Central memory CD4-positive, alpha-beta T cell (primary cell): Measurements from ENCODE around the gene ATP1A4.

Experiments used
- DNase-seq: peaks from one replicate; pipeline ENCODE4 v3.0.0; 2022

The ATP1A4 gene

DNA sequence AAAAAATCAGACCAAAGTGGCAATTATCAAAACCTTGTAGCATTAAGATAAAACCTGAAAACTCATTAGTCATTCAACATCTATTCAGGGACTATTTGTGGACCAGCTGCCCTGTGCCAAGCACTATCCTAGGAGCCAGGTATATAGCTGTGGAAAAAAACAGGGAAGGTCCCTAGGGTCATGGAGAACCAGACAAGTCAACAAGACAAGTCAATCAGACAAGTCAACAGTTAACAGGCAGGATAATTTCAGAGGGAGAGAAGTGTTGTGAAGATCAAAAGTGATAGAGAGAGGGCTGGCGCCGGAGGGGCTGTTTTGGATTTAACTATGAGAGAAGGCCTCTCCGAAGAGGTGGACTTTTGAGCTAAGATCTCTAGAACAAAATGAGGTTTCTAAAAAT is 3.3 kb upstream of the ATP1A4 start:
- DNase-seq, result no peak

DNA sequence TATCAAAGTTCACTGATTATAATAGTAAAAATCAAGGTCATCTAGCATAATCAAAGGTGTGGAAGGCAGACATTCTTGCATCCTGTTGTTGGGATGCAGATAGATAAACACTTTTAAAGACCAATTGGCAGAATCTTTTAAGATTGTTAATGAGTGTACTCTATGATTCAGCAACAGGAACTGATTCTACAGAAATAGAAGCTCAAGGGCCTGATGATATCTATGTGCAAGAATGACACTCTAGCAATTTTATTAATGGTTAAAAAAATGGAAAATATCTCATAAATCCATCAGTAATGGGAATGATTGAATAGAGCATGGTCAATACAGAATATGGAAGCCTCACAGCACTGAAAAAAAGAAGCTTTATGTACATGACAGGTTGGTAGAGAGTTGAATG is 2.2 kb upstream of the ATP1A4 start:
- no peak for DNase-seq

DNA sequence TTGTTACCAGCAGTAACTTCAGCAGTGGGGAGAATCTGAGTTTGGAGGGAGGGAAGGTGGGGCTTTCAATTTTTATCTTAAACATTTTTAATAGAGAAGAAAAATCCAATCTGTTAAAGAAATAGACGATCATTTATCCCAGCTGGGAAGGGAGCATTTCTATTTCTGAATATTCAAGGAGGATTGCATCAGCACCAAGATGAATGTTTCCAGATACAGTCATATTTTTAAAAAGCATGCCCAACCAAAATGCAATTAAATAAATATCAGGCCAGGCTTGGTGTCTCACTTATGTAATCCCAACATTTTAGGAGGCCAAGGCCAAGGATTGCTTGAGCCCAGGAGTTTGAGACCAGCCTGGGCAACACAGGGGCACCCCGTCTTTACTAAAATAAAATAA is 1.7 kb upstream of the ATP1A4 start:
- no peak for DNase-seq

DNA sequence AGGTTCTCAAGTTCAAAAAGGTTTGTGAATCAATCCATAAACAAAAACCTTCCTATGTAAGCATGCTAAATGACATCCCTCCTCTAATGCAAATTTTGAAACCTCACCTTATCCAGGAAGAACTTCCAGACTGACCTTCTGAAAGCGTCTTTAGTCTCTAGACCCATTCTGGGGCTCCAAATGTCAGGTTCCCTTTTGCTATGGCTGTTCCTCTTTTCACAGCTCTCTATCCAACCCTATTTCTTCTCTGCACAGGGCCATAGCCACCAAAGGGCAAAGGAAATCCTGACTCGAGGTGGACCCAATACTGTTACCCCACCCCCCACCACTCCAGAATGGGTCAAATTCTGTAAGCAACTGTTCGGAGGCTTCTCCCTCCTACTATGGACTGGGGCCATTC is 3.4 kb downstream of the ATP1A4 start:
- DNase-seq, result no peak

DNA sequence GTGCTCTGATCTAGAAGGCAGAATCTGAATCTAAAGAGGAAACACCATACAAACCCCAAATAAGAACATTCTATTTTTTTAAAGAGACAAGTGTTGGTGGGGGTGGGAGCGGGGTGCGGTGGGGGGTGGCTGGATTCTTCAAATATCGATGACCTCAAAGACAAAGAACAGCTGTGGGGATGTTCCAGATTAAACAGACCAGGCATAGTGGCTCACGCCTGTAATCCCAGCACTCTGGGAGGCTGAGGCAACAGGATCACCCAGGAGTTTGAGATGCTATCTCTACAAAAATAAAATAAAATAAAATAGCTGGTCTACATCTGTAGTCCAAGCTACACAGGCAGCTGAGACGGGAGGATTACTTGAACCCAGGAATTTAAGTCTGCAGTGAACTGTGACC is 5.0 kb downstream of the ATP1A4 start:
- no peak for DNase-seq

DNA sequence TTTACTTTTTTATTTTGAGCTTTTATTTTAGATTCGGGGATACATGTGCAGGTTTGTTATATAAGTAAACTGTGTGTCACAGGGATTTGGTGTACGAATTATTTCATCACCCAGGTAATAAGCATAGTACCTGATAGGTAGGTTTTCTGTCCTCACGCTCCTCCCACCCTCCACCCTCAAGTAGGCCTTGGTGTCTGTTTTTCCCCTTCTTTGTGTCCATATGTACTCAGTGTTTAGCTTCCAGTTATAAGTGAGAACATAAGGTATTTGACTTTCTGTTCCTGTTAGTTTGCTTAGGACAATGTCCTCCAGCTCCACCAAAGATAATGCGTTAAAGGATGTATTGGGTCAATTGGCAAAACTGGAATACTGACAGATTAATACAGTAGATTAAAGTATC is 5.8 kb downstream of the ATP1A4 start:
- no peak for DNase-seq

DNA sequence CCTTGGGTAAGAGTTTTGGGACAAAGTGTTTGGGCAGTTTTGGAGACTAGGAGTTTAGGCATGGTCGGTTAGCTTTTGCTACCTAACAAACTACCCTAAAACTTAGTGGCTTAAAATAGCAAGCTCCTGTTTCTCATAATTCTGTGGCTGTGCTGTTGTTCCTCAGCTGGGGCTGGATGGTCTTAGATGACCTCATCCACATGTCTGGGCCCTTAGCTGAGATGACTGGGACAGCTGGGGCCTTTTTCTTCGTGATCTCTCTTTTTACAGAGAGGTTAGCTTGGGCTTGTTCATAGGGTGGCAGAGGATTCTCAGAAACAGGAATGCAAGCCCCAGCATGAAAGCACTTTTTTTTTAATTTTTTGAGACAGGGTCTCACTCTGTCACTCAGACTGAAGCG is 6.6 kb downstream of the ATP1A4 start:
- DNase-seq, result no peak

DNA sequence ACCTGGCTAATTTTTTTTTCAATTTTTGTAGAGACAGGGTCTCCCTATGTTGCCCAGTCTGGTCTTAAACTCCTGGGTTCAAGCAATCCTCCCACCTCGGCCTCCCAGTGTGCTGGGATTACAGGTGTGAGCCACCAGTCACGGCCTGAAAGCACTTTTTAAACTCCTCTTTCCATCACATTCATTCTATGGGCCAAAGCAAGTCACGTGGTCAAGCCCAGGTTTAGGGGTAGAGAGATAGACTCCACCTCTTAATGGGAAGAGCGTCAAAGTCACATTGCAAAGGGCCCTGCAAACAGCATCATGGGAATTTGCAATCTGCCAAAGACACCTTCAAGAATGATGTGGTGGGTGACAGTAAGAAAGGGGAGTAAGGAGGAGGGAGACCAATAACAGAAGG is 7.1 kb downstream of the ATP1A4 start:
- DNase-seq, result no peak

DNA sequence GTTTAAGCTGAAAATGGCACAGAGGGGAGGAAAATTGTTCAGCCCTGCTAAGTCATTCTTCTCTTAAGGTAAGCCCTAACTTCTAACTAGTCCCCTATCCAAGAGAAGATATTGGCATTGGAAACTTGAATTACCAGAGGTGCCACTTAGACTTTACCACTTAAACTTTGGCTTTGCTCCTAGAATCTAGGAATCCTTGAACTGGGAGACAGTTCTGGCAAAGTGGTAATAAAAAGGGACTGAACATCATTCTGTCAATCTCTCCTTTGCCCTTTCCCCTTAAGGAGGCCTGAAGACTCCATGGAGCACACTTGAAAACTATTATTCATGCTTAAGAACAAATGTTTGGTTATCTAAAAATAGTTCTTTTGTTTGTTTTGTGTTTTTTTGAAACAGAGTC is 8.4 kb downstream of the ATP1A4 start:
- DNase-seq, result no peak

DNA sequence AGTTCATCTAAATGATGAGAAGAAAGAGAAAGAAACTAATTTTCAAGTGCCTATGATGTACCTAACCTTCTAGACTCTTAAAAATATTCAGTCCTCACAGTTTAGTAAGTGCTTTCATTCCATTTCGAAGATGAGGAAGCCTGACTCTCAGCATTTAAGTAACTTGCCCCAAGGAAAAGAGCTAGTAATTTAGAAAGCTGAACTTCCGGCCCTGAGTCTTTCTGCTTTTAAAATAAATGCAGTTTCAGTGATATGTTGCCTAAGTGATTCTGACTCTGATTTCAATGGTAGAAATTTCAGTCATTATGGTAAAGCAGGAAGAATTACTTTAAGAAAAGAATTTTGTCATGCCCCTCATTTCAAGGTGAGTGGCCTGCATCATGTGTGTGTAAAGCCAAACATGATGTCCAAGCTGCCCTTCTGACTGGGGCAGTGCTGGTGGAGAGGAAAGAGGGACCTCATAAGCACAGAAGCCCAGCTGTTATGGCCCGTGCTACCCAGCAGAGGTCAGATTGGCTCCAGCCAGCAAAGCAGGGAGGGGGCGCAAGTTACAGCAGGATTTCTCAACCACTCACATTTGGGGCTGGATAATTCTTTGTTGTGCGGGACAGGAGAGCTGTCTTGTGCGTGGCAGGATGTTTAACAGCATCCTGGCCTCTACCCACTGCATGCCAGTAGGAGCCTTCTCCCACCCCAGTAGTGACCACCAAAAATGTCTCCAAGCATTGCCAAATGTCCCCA is 10.7 kb downstream of the ATP1A4 start:
- no peak for DNase-seq

DNA sequence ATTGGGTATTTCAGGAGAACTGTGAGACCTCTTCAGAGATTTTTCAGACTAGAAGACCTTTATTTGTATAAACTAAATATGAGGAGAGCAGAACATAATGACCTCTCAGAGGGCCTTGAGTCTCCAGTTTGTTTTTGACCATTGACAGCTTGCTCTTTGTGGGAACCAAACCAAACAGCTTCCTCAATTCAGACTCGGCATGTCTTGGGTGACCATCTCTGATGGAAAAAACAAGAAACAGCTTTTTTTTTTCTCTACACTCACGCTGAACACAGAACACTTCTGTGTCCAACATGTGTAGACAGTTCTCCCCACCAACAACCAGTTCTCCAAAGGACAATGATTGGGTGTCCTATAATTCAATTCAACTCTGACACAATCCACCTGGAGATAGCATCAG is 11.5 kb downstream of the ATP1A4 start:
- DNase-seq, result no peak

DNA sequence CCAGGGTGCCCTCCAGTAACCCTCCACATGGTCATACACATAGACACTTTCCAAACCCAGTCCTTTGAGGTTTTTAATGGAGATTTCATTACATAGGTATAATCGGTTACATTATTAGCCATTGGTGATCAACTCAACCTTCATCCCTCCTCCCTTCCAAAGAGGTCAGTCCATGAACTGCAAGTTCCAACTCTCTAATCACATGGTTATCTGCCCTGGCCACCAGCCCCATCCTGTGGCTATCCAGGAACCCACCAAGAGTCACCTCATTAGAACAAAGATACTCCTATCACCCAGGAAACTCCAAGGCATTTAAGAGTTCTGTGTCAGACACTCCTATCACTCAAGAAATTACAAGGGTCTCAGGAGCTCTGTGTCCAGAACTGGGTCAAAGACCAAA is 12.2 kb downstream of the ATP1A4 start:
- no peak for DNase-seq

DNA sequence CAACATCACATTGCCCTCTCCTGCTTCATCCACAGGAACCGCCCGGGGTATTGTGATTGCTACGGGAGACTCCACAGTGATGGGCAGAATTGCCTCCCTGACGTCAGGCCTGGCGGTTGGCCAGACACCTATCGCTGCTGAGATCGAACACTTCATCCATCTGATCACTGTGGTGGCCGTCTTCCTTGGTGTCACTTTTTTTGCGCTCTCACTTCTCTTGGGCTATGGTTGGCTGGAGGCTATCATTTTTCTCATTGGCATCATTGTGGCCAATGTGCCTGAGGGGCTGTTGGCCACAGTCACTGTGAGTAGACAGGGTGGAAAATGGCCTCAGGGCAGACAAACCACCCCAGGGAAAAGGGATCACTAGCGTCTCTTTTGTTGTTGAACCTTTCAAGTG is 12.7 kb downstream of the ATP1A4 start:
- no peak for DNase-seq

DNA sequence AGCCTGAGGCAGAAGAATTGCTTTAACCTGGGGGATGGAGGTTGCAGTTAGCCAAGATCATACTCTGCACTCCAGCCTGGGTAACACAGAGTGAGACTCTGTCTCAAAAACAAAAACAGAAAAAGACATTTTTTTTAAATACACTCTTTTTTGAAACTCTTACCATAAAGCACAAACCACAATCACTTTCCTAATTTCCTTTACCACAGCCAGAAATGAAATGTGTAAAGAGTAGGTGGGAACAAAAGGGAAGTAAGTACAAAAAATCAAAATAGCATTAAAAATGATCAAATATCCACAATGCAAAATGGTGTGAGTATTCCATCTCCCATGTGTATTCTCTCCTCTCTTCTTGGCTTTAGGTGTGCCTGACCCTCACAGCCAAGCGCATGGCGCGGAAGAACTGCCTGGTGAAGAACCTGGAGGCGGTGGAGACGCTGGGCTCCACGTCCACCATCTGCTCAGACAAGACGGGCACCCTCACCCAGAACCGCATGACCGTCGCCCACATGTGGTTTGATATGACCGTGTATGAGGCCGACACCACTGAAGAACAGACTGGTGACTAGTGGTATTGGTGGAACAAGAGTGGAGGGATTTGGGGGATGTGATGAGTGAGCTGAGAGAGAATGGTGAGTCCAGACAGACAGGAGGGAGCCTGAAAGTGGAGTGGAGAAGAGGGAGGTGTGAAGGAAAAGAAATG is 14.9 kb downstream of the ATP1A4 start:
- no peak for DNase-seq

DNA sequence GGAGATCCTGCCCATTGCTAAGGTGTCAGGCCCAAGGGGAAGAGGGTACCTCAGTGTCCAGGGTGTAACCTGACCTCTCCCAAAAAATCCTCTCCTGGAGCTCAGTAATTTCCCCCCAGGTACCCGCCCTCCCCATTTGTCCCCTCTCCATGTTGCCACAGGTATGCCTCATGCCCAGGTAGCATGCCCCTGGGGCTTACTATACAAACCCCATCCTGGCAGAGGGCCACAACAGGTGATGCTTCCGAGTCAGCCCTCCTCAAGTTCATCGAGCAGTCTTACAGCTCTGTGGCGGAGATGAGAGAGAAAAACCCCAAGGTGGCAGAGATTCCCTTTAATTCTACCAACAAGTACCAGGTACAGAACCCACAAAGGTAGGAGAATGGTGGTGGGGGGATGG is 15.7 kb downstream of the ATP1A4 start:
- no peak for DNase-seq

DNA sequence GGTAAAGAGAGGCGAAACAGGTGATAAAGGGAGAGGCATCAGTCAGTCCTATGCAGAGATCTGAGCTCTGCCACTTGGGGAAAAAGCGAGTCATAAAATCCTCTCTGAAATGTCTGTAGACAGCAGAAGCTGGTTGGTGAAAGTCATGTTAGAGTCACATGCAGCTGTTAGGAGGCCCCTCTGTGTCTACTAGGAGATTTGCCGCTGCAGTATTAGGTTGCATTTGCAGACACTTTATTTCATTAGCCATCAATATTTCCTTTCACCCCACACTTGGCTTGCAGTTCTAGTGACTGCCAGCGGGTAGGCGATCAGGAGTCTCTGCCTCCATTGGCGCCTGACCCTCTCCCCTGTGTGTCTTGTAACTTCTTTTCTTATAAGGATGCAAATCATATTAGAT is 16.2 kb downstream of the ATP1A4 start:
- DNase-seq, result no peak

DNA sequence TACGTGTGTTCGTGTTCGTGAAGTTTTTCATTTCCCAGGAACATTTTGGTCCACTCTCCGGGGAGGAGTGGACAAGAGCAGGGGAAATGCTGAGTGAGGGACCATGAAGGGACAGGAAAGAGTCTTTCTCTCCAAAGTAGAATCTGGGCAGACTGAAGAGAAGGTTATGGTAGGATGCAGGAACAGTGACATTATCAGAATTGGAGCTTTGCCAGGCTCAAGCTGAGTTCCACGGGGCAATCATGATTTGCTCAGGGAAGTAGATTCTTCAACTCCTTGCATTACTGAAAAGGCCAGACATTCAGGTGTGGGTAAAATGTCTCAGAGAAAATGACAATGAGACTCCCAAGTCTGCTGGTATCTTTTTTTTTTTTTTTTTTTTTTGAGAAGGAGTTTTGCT is 16.6 kb downstream of the ATP1A4 start:
- DNase-seq, result no peak

DNA sequence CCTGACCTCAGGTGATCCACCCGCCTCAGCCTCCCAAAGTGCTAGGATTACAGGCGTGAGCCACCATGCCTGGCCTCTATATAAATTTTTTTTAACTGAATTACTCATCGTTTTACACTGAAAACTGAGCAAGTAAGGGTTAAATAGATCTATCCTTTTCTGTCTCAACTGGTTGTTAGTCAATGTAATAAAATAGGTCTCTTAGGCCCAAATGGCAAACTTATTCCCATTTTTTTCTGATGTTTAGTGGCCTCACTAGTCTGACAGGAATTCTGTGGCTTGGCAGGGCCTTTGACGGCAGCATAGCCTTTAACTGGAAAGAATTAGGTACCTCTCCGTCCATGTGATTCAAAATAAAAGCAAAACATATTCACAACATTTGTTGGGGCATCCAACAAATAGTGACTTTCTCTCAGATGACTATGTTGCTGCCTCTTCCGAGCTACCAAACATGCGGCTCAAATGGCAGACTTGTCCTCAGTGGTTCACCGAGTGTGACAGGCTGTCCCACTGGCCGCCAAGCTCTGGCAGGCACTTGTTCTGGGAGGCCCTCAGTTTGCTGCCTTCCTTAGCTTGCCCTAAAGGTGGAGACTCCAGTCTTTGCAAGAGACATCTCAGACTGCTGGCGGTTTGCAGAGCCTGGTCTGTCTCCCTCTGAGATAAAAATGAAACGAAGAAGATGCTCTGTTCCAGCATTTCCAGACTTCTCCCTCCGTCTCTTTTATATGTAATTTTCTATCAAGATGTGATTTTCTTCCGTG is 17.4 kb downstream of the ATP1A4 start:
- DNase-seq, result no peak

DNA sequence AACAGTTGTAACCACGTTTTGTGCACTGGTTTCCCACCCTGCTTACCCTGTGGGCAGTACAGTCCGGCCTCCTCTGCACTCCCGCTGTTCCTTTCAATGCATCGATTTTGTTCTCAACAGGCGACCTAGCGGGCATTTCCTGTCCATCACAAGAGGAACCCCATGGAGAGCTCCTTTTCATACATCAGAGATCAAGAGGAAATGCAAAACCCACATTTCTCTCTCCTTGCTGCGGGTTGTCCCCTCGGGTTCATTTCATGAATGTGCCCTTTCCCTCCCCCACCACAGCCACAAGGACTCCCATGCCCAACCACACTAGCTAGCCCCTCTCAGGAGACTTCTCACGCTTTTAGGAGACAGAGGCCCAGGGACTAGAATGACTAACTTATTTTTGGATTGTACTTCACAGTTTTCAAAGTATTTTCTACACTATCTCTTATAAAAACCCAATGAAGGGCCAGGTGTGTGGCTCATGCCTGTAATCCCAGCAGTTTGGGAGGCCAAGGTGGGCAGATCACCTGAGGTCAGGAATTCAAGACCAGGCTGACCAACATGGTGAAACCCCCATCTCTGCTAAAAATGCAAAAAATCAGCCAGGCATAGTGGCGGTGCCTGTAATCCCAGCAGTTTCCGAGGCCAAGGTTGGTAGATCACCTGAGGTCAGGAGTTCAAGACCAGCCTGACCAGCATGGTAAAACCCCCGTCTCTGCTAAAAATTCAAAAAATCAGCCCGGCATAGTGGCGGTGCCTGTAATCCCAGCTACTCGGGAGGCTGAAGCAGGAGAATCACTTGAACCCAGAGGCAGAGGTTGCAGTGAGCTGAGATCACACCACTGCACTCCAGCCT is 18.4 kb downstream of the ATP1A4 start:
- no peak for DNase-seq

DNA sequence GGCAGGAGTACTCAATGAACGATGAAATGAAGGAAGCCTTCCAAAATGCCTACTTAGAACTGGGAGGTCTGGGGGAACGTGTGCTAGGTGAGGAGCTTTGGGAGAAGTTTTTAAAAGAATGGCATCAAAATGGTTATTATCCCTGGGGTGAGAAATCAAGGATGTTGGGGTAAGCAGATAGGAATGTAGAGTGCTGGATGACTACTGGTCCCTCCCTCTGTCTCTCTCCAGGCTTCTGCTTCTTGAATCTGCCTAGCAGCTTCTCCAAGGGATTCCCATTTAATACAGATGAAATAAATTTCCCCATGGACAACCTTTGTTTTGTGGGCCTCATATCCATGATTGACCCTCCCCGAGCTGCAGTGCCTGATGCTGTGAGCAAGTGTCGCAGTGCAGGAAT is 20.0 kb downstream of the ATP1A4 start:
- DNase-seq, result no peak

DNA sequence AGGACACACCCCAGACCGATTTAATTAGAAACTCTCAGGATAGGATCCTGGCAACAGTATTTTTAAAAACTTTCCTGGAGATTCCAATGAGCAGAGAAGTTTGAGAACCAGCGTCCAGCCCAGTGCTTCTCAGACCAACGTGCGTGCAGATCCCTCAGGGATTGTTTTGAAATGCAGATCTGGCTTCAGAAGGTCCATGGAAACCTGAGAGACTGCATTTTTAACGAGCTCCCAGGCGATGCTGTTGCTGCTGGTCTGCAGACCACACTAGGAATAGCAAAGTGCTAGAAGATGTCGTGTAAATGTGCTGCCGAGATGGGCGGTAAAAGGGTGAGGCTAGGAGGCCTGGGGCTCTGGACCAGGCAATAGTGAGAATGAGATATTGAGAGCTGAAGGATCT is 20.6 kb downstream of the ATP1A4 start:
- DNase-seq, result no peak

DNA sequence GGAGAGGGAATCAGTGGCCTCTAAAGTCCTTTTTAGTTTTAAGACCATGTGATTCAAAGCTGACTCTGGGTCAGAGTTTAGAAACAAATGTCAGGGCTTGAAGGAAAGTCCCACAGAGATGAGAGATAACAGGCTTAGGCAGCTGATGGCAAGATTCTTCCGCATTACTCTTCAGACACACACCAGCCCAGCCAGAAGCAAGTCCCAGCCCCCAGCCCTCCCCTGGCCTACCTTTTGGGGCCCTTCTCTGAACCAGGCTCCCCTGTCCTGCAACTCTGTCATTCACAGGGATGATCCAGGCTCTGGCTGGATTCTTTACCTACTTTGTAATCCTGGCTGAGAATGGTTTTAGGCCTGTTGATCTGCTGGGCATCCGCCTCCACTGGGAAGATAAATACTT is 25.8 kb downstream of the ATP1A4 start:
- DNase-seq, result no peak

DNA sequence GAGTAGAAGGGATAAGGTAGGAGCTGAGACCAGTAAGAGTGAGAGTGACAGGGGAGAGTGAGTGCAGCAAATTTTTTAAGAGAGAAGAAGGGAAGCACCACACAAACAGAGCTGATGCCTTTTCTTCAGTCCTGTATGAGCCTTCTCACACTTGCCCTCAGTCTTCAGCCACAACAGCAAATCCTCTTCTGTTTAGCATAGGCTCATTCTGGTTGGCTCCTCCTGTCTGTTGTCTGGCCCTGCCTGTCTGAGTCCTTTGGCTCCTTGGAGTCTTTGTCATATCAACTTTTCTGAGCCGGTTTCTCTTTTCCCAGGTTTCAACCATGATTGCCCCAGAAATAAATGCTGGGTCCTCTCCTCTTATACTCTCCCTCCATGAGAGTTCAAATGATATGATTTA is 26.3 kb downstream of the ATP1A4 start:
- no peak for DNase-seq
